Measurements from ENCODE around the gene PRLH. TPM values are rescaled to one million over a fixed set of nuclear protein-coding genes. Genes with fewer than 3 reads are reported as not detected.
A peak's percentile ranks its signal among the peaks of the same experiment; 100 is the strongest.
"Not testable (repeated sequence)": the region's sequence is repeated elsewhere in the genome, so short reads cannot be mapped to it uniquely, and the experiment has no call there.

The PRLH gene
- total RNA-seq, 1 experiment from 2014 or later: not detected

DNA sequence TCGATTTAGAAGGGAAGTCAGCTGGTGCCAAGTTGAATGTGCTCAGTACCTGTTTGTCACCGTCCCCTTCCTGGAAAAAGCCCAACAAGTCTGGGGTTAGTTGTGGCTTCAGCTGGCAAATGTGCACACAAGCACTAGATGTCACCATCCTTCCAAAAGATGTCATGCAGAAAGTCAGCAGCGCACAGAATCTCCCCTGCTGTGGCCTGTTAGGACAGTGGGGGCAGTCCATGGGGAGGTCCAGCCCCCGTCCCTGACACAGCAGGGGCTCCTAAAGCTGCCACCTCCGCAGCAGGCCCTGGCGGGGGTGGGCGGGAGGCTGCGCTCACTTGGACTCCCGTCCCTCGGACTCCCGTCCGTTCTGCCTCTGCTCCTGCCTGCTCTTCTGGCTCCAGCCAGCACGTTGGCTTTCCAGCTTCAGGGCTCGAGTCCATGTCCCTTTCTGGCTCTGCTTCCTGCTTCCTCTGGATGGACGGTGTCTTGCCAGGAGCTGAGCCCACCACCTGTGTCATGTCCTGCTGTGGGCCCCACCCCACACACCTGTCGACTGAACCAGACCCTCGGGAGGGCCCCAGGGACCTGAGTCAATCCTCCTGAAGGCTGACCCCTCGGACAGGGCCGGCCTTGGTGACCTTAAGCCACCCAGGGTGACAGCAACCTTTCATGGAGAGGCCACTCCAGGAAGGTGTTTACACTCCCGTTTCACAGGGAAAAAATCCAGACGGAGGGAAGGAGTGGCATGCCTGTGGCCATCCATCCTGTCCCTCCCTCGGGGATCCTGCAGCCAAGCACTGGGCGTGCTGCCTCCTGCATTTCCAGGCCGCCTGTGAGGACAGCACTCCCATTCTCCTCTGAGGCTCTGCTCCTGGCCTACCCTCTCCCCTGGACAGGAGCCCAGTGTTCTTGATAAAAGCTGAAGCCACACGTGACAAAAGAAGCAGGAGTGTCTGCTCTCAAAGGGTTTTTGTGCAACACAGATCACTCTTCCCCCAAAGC is 15.7 kb downstream of the PRLH start:
- peak; percentile 54 for DNase-seq (ENCODE audit: low read depth)

DNA sequence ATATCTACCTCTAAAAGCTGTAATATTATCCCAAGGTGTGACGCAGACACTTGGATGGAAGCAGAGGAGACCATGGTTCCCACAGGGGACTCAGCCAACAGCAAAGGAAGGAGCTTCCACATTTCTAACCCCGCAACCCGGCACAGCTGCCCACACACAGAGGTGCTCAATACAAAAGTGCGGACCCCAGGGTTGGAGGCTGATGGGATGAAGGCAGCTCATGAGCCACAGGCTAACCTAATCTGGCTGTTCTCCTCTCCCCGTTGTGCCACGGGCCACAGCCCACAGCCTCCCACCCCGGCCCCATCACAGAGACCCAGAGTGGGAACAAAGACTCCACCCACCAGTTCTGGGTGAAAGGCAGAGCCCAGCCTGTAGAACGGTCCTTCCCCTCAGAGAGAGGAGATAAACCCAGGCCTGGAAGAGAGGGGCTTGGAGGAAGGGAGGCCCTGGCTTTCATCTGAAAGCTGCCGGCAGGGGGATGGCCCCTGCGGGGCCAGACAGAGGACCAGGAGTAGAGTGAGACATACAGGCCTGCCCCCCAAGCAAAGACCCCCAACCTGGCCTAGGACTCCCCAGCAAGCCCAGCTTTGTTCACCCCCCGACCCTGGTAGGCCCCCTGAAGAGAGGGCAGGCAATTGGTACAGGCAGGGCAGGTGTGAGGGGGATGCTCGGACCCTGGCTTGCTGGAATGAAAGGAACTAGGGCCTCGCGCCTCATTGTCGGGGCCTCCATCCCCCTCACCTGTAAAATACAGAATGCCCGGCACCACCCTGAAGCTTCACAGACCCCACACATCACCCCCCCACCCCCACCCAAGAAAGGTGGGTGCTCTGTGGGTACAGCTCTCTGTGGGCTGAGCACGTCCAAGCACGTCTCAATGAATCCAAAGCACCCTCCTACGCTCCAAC is 17.3 kb downstream of the PRLH start:
- DNase-seq (ENCODE audit: low read depth): no peak

DNA sequence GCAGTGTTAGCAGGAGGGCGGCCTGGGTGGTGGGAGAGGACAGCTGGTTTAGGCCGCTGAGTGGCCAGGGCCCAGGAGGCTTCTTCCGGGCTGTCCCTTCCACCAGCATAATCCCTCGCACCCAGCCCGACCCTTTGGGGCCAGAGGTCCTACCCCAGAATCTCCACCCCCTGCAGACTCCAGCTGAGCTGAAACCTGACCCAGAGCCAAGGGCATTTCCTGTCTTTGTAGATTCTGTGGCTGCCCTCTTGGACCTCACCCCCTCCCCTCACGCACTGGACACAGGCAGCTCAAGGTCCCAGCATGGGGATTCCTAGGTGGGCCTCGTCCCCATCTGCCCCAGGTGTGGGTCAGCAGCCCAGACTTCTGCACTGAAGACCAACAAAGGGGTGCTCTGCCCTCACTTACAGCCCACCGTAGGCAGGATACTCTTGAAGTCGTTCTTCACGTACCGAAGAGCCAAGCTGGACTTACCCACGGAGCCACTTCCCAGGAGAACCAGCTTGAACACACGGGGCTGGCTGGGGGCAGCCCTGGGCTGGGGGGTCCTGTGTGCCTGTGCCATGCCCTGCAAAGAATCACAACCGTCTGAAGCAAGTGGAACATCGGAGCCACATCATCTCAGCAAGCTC is 19.3 kb downstream of the PRLH start:
- DNase-seq (ENCODE audit: low read depth): no peak

DNA sequence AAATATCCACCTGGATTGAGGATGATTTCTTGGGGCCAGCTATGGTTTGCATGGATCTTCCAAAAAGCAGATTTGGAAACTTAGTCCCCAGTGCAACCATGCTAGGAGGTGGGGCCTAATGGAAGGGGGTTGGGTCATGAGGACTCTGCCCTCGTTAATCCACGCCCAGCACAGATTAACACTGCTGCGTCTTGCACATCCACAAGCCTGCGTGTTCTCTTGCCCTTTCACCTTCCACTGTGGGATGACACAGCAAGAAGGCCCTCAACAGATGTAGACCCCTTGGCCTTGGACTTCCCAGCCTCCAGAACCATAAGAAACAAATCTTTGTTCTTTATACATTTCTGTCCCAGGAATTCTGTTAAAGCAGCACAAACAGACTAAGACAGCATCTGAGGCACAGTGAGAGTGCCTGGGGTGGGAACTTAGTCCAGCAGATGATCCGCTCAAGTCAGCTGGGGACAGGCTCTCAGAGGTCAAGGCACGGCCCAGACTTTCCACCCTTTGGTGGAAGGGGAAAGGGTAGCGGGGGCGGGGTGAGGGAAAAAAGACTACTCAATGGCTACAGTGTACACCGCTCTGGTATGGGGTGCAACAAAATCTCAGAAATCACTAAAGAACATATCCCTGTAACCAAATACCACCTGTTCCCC is 21.8 kb downstream of the PRLH start:
- no peak for DNase-seq (ENCODE audit: low read depth)

DNA sequence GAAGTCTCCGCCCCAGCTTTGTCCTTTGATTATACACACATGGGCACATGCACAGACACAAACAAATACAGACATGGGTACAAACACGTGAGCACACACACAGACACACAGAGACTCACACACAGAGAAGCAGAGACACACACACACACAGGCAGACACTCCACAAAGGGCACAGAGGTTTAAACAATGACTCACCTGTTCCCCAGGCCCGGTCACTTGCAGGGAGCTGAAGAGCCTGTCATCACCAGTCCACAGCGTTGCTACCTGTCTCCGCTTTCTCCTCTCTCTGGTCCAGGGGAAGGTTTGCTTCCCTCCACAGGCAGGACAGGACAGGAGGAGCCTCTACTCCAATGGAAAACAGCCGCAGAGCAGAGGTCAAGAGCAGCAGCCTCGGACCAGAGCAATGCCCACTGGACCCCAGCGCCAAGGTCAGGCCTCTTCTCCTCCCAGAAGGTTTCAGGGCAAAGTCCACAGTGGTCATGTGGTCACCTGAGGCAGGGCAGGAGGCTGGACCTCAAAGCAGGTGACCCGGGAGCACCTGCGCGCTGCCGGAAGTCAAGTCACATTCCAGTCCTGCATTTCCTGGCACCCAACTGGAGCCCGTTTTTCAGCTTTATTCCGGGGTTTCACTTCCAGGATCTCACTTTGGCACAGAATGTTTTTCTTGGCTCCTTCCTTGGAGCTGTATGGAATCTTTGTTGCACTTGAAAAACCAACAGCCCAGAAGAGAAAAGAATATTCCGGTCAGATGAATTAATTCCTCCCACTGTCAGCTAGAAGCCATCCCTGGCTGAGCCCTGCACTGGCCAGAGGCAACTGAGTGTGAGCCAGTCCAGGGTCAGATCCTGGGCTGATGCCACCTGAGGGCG is 24.1 kb downstream of the PRLH start, which contains the start of gene RAB17:
RAB17 (minus strand) TSS at position 463 of the 869 bp plus-strand sequence. CDS start 4,580 bp downstream, outside the sequence.
- DNase-seq (ENCODE audit: low read depth): peak; percentile 52

DNA sequence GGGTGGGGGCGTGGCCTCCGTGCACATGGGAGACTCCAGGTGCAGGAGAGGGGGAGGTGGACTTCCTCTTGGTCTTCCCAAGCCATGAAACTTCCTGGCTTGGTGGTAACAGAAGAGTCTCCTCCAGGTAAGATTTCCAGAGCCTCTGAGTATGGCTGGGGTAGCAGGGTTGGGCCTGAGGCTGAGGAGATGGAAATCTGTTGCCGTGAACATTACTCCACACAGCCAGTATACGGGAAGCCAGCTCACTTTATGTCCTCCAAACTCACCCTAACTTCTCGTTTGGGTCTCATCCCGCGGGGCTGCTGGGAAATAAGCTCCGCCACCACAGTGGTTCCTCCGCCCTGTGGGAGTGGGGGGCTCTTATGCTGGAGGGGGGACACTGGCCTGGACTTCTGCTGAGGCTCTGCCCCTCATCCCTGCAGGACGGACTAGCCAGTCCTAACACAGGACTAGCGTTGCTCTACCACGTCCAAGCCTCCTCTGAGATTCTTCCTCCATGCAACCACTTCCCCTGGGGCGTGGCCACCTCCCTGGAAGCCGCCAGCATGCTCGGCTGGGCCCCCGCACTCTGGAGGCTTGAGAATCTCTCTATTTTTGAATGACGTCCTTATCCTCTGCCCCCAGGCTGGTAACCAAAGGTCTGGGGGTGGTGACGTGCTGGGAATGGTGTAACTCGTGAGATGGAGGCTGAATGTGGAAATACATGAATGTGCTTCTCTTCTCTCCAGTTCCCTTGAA is 24.9 kb downstream of the PRLH start:
- no peak for DNase-seq (ENCODE audit: low read depth)

DNA sequence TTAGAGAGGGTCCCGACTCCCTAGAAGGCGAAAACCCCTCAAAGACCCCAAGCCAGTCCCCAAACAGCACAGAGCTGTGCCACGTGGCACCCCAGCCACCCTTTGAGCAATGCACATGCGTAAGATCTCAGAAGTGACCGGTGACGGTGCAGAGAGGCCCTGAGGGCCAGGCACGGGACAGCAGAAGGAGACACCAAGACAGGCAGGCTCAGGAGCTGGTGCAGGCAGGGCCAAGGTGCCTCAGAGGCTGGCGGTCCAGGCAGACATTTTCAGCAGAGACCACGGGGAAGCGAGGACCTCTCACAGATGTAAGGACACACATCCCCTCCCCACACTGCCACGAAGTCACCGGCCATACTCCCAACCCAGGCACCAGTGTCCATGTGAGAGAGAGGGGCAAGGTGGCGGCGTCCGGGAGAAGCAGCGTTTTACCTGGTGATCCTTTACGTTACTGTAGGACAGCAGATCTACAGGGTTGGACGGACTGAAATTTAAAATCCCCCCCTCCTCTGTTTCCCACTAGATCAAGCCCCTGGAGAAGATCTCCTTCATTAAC is 26.1 kb downstream of the PRLH start:
- DNase-seq (ENCODE audit: low read depth): no peak

DNA sequence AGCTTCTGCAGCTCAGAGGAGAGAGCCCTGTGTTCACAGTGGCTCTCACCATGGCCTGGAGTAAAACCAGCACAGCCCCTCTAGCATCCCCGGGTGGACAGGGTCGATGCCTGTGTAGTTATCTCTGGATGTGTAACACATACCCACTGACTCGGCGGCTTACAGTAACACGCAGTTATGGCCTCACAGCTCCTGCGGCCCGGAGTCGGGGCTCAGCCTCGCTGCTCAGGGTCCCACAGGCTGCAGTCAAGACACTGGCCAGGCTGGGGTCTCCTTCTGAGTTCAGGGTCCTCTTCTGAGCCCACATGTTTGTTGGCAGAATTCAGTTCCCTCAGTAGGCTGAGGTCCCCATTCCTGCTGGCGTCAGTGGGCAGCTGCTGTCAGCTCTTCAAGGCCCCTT is 26.7 kb downstream of the PRLH start:
- DNase-seq (ENCODE audit: low read depth): no peak

DNA sequence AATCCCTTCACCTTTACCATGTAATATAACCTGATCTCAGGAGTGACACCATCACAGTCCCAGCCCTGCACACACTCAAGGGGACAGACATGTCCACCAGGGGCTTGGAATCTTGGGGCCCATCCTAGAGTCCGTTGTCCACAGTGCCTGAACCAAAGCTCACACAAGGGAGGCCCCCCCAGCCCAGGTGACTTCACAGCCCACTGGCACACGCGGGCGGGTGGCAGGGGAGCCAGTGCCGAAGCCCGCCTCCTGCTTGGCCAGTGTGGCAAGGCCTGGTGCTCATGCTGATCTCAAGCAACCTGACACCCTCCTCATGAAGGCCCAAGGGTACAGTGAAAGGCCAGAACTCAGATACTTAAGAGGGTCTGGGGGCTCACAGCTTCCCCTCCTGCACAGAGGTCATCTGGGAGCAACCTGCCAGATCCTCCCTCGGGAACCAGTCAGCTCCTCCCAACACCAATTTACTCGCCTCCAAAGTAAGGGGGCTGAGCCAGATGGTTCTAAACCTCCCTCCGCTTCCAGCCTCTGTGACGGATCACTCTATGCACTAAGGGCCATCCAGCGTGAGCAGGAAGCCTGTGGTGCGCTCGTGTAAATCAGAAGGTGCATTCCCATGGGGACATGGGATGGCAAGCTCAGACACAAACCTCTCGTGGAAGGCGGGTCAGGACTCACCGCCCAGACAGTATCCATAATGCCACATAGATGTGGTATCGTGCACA is 27.4 kb downstream of the PRLH start:
- no peak for DNase-seq (ENCODE audit: low read depth)

DNA sequence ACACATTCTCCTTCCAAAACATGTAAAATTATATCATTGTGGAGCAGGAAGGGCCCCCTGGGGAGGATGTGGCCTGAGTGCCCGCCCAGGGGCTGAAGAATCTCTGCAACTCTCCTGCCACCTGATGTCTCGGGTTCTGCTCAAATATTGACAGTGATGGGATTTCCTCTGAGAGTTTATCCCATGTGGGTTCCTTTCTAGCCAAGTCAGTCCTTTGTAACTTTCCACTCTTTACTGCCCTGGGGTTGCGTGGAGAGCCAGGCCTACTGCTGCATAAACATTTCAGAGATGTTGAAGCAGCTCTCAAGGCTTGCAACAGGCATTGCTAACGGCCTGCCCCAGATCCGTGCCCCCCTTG is 28.1 kb downstream of the PRLH start:
- DNase-seq (ENCODE audit: low read depth): no peak

DNA sequence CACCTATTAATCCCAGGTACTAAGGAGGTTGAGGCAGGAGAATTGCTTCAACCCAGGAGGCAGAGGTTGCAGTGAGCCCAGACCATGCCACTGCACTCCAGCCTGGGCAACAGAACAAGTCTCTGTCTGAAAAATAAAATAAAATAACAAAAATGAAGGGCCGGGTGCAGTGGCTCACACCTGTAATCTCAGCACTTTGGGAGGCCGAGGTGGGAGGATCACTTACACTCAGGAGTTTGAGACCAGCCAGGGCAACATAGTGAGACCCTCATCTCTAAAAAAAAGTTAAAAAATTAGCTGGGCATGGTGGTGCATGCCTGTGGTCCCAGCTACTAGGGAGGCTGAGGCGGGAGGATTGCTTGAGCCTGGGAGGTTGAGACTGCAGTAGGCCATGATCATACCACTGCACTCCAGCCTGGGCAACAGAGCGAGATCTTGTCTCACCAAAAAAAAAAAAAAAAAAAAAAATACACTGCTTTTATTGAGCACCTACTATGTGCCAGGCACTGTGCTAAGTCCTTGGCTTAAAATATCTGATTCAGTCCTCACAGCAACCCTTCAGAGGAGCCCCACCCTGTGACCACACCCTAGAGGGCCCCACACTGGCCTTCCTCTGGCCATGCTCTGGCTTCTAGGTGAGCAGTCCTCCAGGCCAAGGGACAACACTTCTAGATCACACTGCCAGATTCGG is 29.6 kb downstream of the PRLH start:
- DNase-seq (ENCODE audit: low read depth): not testable (repeated sequence)

DNA sequence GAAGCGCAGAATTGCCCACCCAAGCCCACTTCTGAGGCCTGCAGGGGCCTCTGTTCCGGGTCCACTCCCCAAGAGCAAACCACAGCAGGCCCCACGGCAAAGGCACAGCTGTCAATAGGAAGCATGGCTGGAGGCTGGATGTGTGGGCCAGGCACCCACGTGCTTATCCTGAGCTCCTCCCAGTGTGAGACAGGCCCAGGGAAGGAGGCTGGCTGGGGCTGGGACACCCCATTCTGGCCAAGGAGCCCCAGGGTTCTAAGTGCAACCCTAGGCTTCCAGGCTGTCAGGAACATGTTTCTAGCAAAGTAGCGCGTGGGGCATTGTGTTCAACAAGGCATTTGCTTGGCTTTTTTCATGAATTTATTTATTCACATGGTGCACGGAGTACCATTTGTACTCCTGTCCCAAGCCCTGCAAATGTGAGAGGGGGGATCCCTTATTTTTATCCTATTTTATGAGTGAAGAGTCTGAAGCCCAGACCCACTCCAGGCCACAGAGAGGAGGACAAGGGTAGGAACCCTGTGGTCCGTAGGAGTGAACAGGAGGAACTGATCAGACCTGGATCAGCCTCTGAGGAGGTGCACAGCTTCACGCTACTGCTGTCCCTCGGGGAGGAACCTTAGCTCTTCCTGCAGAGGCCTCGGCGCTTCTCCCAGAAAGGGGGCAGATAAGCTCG is 30.3 kb downstream of the PRLH start:
- DNase-seq (ENCODE audit: low read depth): no peak

DNA sequence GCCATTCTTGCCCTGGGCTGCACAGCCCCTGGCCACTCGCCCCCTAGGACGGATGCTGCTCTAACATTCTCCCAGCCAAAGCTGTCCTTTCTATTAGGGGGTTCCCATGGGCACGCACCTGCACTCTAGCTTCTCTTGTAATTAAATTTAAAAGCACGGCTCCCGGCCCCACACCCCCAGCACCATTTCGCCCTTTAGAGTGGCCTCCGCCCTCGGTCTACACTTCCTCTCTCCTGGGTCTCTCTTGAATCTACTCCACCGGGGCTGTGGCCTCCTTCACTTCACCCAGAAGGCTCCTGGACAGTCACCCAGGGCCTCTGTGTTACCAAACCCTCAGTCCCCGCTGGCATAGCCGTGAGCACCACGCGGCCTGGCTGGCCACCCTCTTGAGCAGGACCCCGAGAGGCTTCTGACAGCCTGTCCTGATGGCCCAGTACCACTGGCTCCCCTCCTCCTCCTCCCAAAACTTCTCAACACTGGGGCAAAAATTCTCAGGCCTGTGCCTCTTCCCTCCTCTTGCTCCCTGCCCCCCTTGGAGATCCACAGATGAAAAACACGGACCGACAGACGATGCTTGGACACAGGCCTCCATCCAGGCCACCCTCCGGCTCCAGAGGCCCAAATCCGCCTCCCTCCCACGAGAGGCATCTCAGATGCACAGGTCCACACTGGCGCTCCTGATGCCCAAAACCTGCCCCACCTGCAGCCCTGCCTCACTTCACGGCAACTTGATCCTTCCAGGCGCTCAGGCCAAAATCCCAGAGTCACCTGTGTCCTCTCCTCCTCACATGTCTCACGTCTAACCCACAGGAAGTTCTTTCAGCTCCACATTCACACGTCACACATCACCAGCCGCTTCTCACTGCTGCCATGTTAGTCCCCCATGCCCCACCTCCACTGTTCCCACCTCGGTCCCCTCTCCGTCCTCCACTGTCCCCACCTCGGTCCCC is 31.1 kb downstream of the PRLH start:
- DNase-seq (ENCODE audit: low read depth): no peak

DNA sequence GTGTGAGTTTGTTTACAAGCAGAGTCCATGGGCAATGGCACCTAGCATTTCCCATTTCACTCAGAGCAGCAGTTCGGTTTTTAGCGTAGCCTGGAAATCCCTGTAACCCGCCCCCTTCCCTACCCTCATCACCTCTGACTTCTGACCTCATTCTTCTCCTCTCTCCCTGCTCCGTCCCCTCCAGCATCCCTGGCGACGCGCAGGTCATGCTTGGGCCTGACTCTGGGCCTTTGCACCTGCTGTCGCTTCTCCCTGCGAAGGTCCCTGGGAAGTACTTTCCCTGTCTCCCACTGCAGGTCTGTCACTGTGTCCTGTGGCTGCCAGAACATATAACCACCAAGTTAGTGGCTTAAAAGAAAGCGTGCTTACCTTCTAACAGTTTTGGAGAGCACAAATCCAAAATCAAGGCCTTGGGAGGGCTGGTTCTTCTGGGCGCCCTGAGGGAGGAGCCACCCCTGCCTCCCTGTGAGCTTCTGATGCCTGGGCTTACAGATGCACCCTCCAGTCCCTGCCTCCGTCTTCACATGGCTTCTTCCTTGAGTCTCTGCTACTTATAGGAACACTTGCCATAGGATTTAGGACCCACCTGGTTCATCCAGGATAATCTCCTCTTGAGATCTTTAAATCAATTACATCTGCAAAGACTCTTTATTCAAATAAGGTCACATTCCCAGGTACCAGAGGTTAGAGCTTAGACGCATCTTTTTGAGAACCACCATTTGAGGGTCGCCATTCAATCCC is 32.3 kb downstream of the PRLH start:
- no peak for DNase-seq (ENCODE audit: low read depth)

DNA sequence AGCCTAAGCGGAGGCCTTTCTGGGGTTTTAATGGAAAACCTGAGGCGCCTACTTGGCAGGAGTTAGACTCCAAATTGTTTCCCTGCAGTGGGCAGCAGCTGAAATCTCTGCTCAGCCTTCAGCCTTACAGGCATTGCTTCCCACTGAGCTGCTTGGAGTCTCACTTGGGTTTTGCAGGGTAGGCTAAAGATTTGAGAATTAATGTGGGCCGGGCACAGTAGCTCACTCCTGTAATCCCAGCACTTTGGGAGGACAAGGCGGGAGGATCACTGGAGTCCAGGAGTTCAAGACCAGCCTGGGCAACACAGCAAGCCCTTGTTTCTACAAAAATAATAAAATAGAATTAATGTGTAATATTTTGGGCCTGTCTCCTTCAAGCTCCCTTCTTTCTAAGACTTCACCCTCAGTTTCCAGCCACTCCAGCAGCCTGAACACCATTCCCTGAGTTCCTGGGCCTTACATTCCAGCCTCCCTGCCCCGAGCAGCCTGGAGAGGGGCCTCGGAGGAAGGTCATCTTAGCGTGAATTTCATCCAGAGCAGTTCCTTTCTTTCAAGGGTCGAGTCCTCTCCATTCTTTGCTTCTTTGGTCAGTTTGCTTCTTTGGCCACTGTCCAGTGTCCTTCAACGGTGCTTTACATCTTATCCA is 33.2 kb downstream of the PRLH start:
- no peak for DNase-seq (ENCODE audit: low read depth)
